RPMI7951 (cell line): ENCODE measurements around the gene CMTR1. TPM values are rescaled to one million over a fixed set of nuclear protein-coding genes. Genes with fewer than 3 reads are reported as not detected.

Experiments
- total RNA-seq: library from RNA; depleted of rRNA; stranded (reverse); fragments of >200 nt; shearing (Covaris generic); gene quantifications from 2 replicates; pipeline ENCODE4 v1.2.3, GENCODE V29; 2014; rRNA removed

Gene CMTR1
- total RNA-seq, 1 experiment from 2014 or later = 27.4 TPM

Other genes with a start within 250 kb of the CMTR1 start
- 5.5 and 5.9 TPM in 2 replicates for gene TBC1D22B, start 175.4 kb upstream of the CMTR1 start, total RNA-seq
- 0.78 and 0.84 TPM in 2 replicates for gene TMEM217, start 175.1 kb upstream of the CMTR1 start, total RNA-seq
- gene RNF8, start 79.2 kb upstream of the CMTR1 start, total RNA-seq = 18.0 and 25.5 TPM in 2 replicates
- 89.8 and 102 TPM in 2 replicates for gene CCDC167, start 66.7 kb downstream of the CMTR1 start, total RNA-seq